Dedifferentiated amniotic fluid mesenchymal stem cell (primary cell): ENCODE measurements around the gene YWHAG.
"Not testable (repeated sequence)": the region's sequence is repeated elsewhere in the genome, so short reads cannot be mapped to it uniquely, and the experiment has no call there.

Source experiments
- DNase-seq: peaks from one replicate; pipeline ENCODE4 v3.0.0-alpha.2; 2016; ENCODE audit errors: extremely low spot score

YWHAG gene

GRCh38 chr7:76296743-76297740 lies 61.7 kb downstream of the YWHAG start:
- DNase-seq, result peak; percentile 81

GRCh38 chr7:76294344-76295024 lies 64.3 kb downstream of the YWHAG start:
- DNase-seq, result peak; percentile 93

- DNase-seq, result no peak
These were observed 65.3 kb downstream of the YWHAG start for GRCh38 chr7:76293407-76293901.

GRCh38 chr7:76292911-76293310 lies 65.9 kb downstream of the YWHAG start:
- not testable (repeated sequence) for DNase-seq

GRCh38 chr7:76292213-76292573 lies 66.6 kb downstream of the YWHAG start:
- no peak for DNase-seq

- DNase-seq, result peak; percentile 97
These were observed 67.2 kb downstream of the YWHAG start for GRCh38 chr7:76291351-76292212.

- DNase-seq, result not testable (repeated sequence)
These were observed 67.9 kb downstream of the YWHAG start for GRCh38 chr7:76290847-76291350.

GRCh38 chr7:76286842-76287403 lies 71.9 kb downstream of the YWHAG start:
- DNase-seq, result no peak

GRCh38 chr7:76285604-76286374 lies 73.0 kb downstream of the YWHAG start:
- no peak for DNase-seq

GRCh38 chr7:76283254-76284159 lies 75.3 kb downstream of the YWHAG start:
- DNase-seq, result no peak

- no peak for DNase-seq
These were observed 76.2 kb downstream of the YWHAG start for GRCh38 chr7:76282344-76283253.

GRCh38 chr7:76281706-76282343 lies 77.0 kb downstream of the YWHAG start:
- DNase-seq, result no peak

- DNase-seq, result no peak
These were observed 77.6 kb downstream of the YWHAG start for GRCh38 chr7:76281006-76281705.

- DNase-seq, result no peak
These were observed 78.4 kb downstream of the YWHAG start for GRCh38 chr7:76280408-76280807.

GRCh38 chr7:76278540-76278939 lies 80.3 kb downstream of the YWHAG start:
- no peak for DNase-seq
